Stimulated activated CD8-positive, alpha-beta memory T cell treated with anti-CD3 and anti-CD28 coated beads, Interleukin-7, amount 100 ng/mL, for 24 hours (primary cell): ENCODE data around the gene MVP.
A peak's percentile ranks its signal among the peaks of the same experiment; 100 is the strongest.
"Not testable (repeated sequence)": the region's sequence is repeated elsewhere in the genome, so short reads cannot be mapped to it uniquely, and the experiment has no call there.

Experiments used
- DNase-seq: peaks from one replicate; pipeline ENCODE4 v3.0.0-alpha.2; 2020; ENCODE audit warnings: low read depth

The MVP gene

DNA sequence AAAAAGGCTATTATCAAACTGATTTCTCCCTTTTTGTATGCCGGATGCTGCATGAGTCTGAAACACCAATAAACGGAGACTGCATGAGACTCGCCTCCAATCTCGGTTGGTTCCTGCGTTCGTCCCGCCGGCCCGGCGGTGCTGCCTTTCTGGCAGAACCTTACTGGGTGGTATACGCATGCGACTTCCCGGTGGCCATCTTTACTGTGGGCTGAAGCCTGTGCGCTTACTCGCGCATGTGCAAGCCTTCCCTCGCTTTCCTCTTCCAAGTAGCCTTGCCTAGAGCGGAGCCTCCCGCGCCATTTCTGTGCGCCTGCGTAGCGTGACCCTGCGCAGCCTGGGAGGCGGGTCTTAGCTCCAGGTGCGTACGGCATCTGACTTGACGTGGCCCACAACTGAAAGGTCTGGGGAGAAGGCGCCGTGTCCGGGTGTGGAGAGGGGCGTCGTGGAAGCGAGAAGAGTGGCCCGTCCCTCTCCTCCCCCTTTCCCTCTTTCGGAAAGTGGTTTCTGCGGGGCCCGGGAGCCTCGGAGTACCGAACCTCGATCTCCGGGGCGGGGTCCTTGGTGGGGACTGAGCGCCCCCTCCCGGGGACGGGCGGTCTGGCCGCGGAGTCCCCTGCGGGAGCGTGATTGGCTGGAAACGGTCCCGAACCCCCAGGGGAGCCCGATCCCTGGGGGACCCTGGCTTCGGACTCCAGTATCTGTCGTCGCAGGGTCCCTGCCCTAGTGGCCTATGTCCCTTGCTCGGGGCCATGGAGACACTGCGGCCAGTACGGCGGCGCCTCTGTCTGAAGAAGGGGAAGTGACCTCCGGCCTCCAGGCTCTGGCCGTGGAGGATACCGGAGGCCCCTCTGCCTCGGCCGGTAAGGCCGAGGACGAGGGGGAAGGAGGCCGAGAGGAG, 4.2 kb upstream of the MVP start, which contains the start of gene PAGR1:
Gene PAGR1, plus strand, starts transcription at position 360 of the 901 bp plus-strand sequence. Its CDS starts 374 bp downstream, at position 734.
- DNase-seq, result peak; percentile 96

DNA sequence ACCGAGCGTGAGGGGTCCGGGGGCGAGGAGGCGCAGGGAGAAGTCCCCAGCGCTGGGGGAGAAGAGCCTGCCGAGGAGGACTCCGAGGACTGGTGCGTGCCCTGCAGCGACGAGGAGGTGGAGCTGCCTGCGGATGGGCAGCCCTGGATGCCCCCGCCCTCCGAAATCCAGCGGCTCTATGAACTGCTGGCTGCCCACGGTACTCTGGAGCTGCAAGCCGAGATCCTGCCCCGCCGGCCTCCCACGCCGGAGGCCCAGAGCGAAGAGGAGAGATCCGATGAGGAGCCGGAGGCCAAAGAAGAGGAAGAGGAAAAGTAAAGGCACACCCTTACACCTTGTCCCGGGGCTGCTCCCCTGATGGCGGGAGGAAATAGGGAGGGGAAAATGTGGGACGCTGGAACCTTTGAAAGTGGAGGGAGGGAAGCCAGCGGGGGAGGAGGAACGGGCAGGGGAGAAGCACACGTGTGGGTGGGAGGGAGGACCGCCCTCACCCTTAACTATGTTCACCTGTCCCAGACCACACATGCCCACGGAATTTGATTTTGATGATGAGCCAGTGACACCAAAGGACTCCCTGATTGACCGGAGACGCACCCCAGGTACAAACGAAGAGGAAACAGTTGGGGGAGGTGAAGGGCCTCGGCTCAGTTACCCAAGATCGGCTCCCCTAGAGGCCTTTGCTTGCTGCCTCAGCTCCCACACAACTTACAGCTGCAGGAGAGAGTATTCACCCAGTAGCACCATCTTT, 3.4 kb upstream of the MVP start:
- no peak for DNase-seq

DNA sequence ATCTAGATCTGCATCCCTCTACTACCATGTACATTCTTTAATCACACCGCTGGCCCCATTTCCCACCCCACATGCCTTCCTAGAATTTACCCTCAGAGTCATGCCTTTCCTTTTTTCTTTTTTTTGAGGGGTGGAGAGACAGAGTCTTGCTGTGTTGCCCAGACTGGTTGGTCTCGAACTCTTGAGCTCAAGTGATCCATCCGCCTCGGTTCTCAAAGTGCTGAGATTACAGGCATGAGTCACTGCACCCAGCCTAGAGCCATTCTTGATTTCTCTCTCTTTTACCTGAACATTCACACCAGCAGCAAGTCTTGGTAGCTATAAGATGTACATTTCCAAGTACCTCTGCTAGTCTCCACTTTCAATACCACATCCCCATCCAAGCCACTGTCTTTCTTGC, 2.2 kb upstream of the MVP start:
- DNase-seq, result no peak

DNA sequence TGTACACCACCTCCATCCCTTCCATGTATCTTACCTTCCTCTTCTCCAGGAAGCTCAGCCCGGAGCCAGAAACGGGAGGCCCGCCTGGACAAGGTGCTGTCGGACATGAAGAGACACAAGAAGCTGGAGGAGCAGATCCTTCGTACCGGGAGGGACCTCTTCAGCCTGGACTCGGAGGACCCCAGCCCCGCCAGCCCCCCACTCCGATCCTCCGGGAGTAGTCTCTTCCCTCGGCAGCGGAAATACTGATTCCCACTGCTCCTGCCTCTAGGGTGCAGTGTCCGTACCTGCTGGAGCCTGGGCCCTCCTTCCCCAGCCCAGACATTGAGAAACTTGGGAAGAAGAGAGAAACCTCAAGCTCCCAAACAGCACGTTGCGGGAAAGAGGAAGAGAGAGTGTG, 756 bp upstream of the MVP start:
- DNase-seq, result no peak

DNA sequence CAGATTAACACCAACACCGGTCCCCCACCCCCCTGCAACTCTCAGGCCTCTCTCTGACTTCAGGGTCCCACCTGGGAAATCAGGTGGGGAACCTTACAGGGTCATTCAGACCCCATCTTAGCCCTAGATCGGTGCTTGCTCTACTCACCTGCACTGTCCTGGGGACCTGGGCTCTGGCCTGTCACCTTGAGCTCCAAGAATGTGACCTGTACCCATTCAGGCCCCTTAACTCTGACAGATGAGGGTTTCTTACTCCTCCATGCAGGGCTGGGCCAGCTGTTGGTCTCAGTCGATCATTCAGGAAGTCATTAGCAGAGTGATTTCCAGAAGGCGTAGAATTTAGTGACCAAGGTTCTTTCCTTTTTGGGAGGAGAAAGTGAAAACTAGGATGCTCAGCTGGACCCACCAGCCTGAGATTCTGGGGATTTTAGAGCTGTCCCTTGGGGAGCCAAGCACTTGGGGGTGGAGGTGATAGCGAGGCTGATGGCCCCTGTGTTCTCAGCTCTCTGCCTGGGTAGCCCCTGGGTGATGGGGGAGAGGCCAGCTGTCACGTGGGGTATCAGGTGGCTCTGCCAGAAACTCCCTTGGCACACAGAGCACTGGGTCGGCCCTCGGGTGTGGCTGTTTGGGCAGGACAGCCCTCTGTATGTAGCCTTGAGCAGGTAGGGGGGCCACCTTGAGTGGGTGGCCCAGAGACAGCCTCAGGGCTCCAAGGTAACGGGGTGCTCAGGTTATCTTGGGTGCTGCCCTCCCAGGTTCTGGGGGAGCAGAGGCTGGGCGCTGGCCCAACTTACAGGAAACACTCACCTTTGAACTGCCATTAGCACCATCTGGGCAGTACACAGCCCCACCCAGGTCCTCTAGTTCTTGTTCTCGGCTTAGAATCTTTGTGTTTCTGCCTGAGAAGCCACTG, 724 bp downstream of the MVP start:
- DNase-seq, result no peak

DNA sequence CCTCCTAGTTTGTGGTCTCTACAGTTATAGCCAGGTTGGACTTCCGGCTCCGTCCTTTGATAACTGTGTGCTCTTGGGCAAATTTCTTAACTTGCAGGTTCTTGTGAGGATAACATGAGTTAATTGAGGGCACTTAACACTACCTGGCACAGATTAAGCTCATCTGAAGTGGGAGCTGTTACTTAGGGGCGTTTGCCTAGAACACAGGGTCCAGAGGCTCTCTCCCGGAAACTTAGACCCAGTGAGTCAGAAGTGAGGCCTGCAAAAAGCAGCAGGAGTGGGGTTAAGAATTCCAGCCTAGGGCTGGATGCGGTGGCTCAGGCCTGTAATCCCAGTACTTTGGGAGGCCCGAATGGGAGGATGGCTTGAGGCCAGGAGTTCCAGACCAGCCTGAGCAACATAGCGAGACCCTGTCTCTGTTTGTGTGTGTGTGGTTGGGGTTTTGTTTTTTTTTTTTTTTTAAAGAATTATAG, 1.4 kb downstream of the MVP start:
- no peak for DNase-seq

DNA sequence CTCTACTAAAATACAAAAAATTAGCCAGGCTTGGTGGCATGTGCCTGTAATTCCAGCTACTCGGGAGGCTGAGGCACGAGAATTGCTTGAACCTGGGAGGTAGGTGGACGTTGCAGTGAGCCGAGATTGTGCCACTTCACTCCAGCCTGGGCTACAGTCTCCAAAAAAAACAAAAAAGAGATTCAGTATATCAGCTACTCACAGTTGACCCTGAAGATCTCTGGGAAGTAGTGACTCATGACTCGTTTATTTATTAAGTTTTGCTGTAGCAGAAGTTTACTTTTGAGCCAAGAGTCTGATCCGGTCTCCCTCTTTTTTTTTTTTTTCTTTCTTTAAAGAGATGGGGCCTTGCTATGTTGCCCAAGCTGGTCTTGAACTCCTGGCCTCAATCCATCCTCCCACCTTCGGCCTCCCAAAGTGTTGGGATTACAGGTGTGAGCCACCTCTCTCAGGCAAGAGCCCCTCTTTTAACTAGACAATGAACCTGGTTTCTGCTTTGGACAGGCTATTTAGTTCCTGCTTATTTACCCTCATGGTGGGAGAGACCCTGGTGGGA, 4.4 kb downstream of the MVP start:
- DNase-seq, result no peak

DNA sequence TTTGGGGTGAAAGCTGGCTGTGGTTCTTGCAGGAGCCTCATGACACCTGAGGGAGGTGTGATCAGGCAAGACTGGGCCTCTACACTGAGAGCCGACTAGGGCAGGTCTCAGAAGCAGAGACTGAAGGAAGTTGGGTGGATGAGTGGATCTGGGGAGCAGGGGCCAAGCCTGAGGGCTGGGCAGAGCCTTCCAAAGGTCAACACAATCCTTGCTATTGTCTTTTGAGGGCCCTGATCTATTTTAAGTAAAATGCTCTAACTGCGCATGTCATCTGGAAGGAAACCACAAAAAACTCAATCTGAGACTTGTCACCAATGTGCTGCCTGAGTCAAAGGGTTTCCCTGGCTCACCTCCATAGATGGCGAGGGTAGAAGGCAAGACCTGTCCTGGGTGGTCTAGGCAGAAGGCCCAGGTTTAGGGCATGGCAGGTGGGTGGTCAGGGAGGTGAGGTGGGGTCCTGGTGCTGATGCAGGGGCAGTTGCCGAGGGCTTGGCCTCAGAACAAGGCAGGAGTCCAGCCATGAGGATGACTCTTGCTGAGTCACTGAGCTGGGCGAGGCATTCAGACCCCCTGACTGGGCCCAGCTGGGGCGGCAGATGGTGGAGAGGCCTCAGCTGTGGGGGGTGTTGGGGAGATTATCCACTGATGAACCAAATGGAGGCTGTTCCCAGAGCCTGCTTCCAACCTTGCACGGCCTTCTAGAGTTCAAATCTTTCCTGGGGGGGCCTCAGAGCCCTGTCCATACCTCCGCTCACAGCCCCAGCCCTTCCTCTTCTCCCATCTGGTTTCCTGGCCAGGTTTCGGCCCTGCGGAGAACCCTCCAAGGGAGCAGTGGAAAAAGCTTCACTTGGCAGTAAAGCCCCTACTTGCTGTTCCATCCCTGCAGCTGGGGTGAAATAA, 5.1 kb downstream of the MVP start:
- DNase-seq, result no peak

DNA sequence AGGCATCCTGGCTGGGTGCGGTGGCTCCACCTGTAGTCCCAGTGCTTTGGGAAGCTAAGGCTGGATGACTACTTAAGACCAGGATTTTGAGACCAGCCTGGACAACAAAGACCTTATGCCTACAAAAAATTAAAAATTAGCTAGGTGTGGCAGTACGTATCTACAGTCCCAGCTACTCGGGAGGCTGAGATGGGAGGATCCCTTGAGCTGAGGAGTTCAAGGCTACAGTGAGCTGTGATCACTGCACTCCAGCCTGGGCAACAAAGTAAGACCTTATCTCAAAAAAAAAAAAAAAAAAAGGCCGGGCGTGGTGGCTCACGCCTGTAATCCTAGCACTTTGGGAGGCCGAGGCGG, 6.1 kb downstream of the MVP start:
- DNase-seq, result no peak

DNA sequence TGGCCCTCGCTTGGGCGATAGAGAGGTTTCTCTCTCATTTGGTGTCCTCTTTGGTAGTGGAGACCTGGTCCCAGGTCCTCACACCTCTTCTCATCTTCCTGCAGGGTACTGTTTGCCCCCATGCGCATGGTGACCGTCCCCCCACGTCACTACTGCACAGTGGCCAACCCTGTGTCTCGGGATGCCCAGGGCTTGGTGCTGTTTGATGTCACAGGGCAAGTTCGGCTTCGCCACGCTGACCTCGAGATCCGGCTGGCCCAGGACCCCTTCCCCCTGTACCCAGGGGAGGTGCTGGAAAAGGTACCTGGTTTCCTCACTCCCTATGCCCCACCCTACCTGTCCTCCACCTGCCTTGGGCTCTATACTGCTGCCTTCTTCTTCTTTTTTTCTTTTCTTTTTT, 10.5 kb downstream of the MVP start:
- no peak for DNase-seq

DNA sequence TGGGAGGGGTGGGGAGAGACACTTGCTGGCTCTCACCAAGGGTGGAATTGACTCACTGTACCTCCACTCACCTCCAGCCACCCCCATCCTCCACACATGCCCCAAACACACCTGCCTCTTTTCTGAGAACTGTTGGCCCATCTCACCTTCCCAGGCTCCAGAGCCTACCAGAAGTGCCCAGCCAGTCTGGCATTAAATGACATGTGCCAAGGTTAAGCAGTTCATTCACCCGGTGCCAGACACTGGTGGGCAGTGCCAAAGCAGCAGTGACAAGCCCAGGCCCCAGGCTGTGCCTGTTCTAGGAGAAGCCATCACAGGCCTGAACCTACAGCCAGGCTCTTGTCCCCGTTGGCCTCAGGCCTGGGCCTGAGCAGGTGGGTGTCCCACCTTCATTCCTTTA, 11.2 kb downstream of the MVP start:
- no peak for DNase-seq

DNA sequence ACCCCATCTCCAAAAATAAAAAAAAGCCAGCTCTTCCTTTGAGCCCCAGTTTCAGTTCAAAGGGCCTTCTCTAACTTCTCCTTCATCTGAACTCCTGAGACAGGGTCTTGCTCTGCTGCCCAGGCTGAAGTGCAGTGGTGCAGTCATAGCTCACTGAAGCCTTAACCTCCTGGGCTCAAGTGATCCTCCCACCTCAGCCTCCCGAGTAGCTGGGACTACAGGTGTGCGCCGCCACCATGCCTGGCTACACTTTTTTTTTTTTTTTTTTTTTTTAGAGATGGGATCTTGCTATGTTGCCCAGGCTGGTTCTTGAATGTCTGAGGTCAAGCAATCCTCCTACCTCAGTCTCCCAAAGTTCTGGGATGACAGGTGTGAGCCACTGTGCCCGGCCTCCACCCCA, 13.0 kb downstream of the MVP start:
- not testable (repeated sequence) for DNase-seq

DNA sequence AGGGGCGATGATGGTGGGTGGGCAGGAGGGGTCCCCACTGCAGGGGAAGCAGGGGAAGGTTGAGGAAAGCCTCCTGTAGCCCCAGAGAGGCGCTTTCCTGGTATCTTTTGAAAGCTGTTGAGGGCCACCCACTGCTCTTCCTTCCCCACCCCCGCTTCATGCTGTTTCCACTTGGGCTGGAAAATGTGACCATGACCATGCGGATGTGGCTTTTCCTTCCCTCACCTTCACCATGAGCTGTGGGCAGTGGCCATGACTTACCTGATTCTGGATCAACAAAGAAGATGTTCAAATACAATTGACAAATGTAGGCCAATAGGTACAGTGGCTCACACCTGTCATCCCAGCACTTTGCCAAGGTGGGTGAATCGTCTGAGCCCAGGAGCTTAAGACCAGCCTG, 13.8 kb downstream of the MVP start:
- no peak for DNase-seq

DNA sequence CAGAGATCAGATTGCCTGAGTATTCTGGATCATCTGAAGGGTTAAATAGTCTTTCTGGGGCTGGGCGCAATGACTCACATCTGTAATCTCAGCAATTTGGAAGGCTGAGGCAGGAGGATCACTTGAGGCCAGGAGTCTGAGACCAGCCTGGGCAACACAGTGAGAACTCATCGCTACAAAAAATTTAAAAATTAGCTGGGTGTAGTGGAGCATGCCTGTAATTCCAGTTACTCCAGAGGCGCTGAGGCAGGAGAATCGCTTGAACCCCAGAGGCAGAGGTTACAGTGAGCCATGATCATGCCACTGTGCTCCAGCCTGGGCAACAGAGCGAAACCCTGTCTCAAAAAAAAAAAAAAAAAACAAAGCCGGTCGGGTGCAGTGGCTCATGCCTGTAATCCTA, 15.7 kb downstream of the MVP start:
- no peak for DNase-seq

DNA sequence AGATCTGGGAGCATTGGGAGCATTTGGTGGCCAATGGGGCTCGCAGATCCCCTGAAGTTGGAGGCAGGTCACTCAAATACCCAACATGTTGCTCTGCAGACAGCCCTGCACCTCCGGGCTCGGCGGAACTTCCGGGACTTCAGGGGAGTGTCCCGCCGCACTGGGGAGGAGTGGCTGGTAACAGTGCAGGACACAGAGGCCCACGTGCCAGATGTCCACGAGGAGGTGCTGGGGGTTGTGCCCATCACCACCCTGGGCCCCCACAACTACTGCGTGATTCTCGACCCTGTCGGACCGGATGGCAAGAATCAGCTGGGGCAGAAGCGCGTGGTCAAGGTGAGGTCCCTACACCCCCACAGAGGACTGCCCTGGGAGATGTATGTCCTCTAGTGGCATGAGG, 16.4 kb downstream of the MVP start:
- DNase-seq, result no peak

DNA sequence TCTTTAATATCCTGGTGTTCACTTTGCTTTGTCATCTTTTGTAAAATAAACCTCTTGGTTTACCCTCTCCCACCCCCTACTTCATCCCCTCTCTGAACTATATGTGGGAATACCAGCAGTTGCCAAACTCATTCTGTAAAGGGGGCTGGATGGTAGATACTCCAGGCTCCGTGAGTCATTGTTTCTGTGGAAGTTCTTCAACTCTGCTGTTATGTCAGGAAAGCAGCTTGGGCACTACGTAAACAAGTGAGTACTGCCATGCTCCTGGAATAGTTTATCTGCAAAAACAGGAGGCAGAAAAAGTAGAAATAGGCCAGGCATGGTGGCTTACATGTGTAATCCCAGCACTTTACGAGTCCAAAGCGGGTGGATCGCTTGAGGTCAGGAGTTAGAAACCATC, 17.6 kb downstream of the MVP start:
- no peak for DNase-seq

DNA sequence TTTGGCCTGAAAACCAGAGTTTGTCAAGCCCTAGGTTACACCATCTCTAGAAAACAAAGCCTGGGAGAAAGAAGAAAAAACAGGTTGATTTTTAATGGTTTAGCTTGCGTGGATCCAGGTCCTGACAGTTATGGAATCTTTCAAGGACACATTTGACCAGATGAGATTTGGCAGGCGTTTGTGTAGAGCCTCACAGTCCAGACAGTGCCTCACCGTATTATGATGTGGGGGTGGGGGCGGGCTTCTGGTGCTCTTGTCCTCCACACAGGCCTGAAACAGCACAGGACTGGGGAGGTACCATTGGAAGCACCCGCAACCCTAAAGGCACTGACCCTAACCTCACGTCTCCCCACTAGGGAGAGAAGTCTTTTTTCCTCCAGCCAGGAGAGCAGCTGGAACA, 19.6 kb downstream of the MVP start:
- no peak for DNase-seq

DNA sequence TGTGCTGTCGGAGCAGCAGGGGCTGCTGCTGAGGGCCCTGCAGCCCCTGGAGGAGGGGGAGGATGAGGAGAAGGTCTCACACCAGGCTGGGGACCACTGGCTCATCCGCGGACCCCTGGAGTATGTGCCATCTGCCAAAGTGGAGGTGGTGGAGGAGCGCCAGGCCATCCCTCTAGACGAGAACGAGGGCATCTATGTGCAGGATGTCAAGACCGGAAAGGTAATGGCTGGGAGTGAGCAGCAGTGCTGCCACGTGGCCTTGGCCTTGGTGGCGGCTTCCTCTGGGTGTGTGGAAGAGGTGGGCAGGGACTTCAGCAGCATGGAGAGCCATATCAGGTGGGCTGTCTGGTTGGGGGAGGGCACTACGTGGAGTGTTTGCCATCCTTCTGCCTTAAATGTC, 20.0 kb downstream of the MVP start:
- no peak for DNase-seq

DNA sequence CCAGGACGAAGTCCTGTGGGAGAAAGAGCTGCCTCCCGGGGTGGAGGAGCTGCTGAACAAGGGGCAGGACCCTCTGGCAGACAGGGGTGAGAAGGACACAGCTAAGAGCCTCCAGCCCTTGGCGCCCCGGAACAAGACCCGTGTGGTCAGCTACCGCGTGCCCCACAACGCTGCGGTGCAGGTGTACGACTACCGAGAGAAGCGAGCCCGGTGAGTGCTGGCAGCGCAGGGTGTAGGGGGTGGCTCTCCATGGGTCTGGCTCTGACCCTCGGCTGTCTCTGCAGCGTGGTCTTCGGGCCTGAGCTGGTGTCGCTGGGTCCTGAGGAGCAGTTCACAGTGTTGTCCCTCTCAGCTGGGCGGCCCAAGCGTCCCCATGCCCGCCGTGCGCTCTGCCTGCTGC, 21.4 kb downstream of the MVP start:
- no peak for DNase-seq

DNA sequence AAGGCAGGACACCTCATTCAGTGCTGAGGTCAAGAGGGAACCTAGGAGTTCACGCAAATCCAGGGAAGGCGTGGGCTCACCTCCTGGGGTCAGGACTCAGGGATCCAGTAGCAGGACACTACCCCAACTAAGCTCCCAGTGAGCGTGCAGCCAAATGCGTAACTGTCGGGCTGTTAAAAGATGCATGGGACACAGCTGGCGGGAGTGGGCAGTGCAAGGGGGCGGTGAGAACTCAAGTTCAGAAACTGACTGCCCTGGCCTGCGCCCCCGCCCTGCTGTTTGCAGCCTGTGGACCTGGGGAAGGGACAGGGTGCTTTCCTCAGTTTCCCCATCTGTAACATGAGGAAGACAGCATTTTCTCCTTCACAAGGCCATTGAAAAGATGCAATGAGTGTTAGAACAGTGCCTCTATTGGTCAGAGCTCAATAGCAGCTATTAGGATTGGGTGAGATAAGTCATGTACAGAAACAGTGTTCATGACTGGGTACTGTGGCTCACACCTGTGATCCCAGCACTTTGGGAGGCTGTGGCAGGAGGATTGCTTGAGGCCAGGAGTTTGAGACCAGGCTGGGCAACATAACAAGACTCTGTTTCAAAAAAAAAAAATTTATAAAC, 22.6 kb downstream of the MVP start:
- no peak for DNase-seq
